ENCODE results near the gene ITSN2.

Gene ITSN2

GRCh38 chr2:24169023-24169422 lies 191.3 kb downstream of the ITSN2 start:
- no peak for DNase-seq

- DNase-seq = no peak
These were observed 195.8 kb downstream of the ITSN2 start for GRCh38 chr2:24164416-24164973.

- DNase-seq = no peak
These were observed 196.7 kb downstream of the ITSN2 start for GRCh38 chr2:24163601-24164000.

GRCh38 chr2:24163186-24163585 lies 197.2 kb downstream of the ITSN2 start:
- DNase-seq = no peak

GRCh38 chr2:24162494-24162893 lies 197.8 kb downstream of the ITSN2 start:
- no peak for DNase-seq

GRCh38 chr2:24160761-24161160 lies 199.6 kb downstream of the ITSN2 start:
- no peak for DNase-seq

GRCh38 chr2:24159708-24160107 lies 200.6 kb downstream of the ITSN2 start:
- no peak for DNase-seq

- no peak for DNase-seq
These were observed 202.2 kb downstream of the ITSN2 start for GRCh38 chr2:24158131-24158530.

- no peak for DNase-seq
These were observed 206.9 kb downstream of the ITSN2 start for GRCh38 chr2:24153478-24153877.

Measured in NCI-H510A (cell line).